Osteoblast (primary cell): ENCODE data around the gene TMEM62. TPM values are rescaled to one million over a fixed set of nuclear protein-coding genes. Genes with fewer than 3 reads are reported as not detected.

ENCODE experiments used
- DNase-seq: peaks from one replicate; pipeline ENCODE4 v3.0.0; 2011; ENCODE audit warnings: low spot score, mixed read lengths; ENCODE audit not compliant: insufficient read length; ENCODE audit errors: missing footprints
- H2AFZ ChIP-seq: 2 replicates; pipeline ENCODE4 v1.6.0; 2011; ENCODE audit warnings: mild to moderate bottlenecking, low read length
- H3K27ac ChIP-seq: 2 replicates; pipeline ENCODE4 v1.5.1; 2011; ENCODE audit warnings: mild to moderate bottlenecking, low read depth, low read length, moderate library complexity
- H3K27me3 ChIP-seq: 2 replicates; pipeline ENCODE4 v1.6.0; 2012; ENCODE audit warnings: mild to moderate bottlenecking, control low read depth, inconsistent platforms, low read length, moderate library complexity; ENCODE audit not compliant: insufficient read depth
- H3K36me3 ChIP-seq: 2 replicates; pipeline ENCODE4 v1.5.1; 2011; ENCODE audit warnings: mild to moderate bottlenecking, low read length, control low read depth, moderate library complexity; ENCODE audit not compliant: insufficient read depth
- H3K4me1 ChIP-seq: 2 replicates; pipeline ENCODE4 v1.5.1; 2011; ENCODE audit warnings: mild to moderate bottlenecking, low read length, control low read depth, moderate library complexity; ENCODE audit not compliant: insufficient read depth
- H3K4me2 ChIP-seq: 2 replicates; pipeline ENCODE4 v1.6.0; 2011; ENCODE audit warnings: mild to moderate bottlenecking, low read length; ENCODE audit not compliant: insufficient read depth
- H3K4me3 ChIP-seq: fragments of 200-600 bp; sonication (generic); 3 replicates; pipeline ENCODE4 v1.5.1; 2012; ENCODE audit warnings: mild to moderate bottlenecking, low read length, inconsistent platforms; ENCODE audit not compliant: insufficient read depth
- H3K79me2 ChIP-seq: 2 replicates; pipeline ENCODE4 v1.6.0; 2012; ENCODE audit warnings: mild to moderate bottlenecking, low read length, control low read depth, inconsistent platforms; ENCODE audit not compliant: insufficient read depth
- H3K9me3 ChIP-seq: 2 replicates; pipeline ENCODE4 v1.5.1; 2011; ENCODE audit warnings: low read depth, low read length, control low read depth
- H4K20me1 ChIP-seq: 2 replicates; pipeline ENCODE4 v1.6.0; 2012; ENCODE audit warnings: mild to moderate bottlenecking, low read length, control low read depth; ENCODE audit not compliant: insufficient read depth
- CTCF ChIP-seq: IDR thresholded peaks from 2 replicates; pipeline ENCODE4 v1.5.1; 2011; ENCODE audit warnings: mild to moderate bottlenecking, low read depth, low read length, moderate library complexity; ENCODE audit errors: extremely low read depth
- total RNA-seq: library from RNA; depleted of rRNA; stranded (reverse); fragments of >200 nt; gene quantifications from 2 replicates; pipeline ENCODE4 v1.2.3, GENCODE V29; 2012

TMEM62 gene
- total RNA-seq, 1 donor, result 17.7 TPM

GRCh38 chr15:43198992-43199391 is 65.6 kb downstream of the TMEM62 start:
- no peaks in the 10 kb centered on the region for H3K79me2 ChIP-seq
- no peak overlapping the region for H3K4me3 ChIP-seq
- peaks cover 7% of the 10 kb centered on the region for H3K36me3 ChIP-seq
- DNase-seq, result no peak
- H3K4me1 ChIP-seq, result peaks cover 9% of the 10 kb centered on the region
- H4K20me1 ChIP-seq, result no peaks in the 10 kb centered on the region
- peaks cover 4% of the 10 kb centered on the region for H3K27me3 ChIP-seq
- TF ChIP-seq CTCF, result no peak
- H3K27ac ChIP-seq, result no peak overlapping the region
- H3K4me2 ChIP-seq, result no peak overlapping the region
- no peaks in the 10 kb centered on the region for H3K9me3 ChIP-seq
- no peak overlapping the region for H2AFZ ChIP-seq

GRCh38 chr15:43199945-43200488 is 66.6 kb downstream of the TMEM62 start:
- H3K27me3 ChIP-seq, result peaks cover 4% of the 10 kb centered on the region
- DNase-seq, result no peak
- no peak for TF ChIP-seq CTCF
- H3K4me2 ChIP-seq, result no peak overlapping the region
- H3K4me3 ChIP-seq, result no peak overlapping the region
- H3K4me1 ChIP-seq, result peaks cover 7% of the 10 kb centered on the region
- H3K27ac ChIP-seq, result no peak overlapping the region
- H2AFZ ChIP-seq, result no peak overlapping the region
- no peaks in the 10 kb centered on the region for H3K79me2 ChIP-seq
- peaks cover 3% of the 10 kb centered on the region for H3K36me3 ChIP-seq
- H3K9me3 ChIP-seq, result no peaks in the 10 kb centered on the region
- H4K20me1 ChIP-seq, result no peaks in the 10 kb centered on the region

GRCh38 chr15:43204016-43204901 is 70.9 kb downstream of the TMEM62 start:
- Histone ChIP-seq H3K36me3 (no peaks in the 10 kb centered on the region), H3K4me3 (no peak overlapping the region), H3K4me1 (peaks cover 6% of the 10 kb centered on the region), H2AFZ (no peak overlapping the region), H3K27me3 (peaks cover 26% of the 10 kb centered on the region), H4K20me1 (no peaks in the 10 kb centered on the region), H3K4me2 (no peak overlapping the region), H3K79me2 (no peaks in the 10 kb centered on the region), H3K27ac (no peak overlapping the region), H3K9me3 (no peaks in the 10 kb centered on the region)
- TF ChIP-seq CTCF, result peak; percentile 84
- DNase-seq, result peak; percentile 89

- peaks cover 39% of the 10 kb centered on the region for H3K27me3 ChIP-seq
Observed at GRCh38 chr15:43206054-43206453, 72.7 kb downstream of the TMEM62 start.

More at GRCh38 chr15:43206054-43206453, 72.7 kb downstream of the TMEM62 start:
- no peak overlapping the region for H3K4me2 ChIP-seq
- H4K20me1 ChIP-seq, result no peaks in the 10 kb centered on the region
- TF ChIP-seq CTCF, result no peak
- DNase-seq, result no peak
- H3K4me3 ChIP-seq, result no peak overlapping the region
- H3K36me3 ChIP-seq, result no peaks in the 10 kb centered on the region
- H3K4me1 ChIP-seq, result peaks cover 6% of the 10 kb centered on the region
- H3K79me2 ChIP-seq, result no peaks in the 10 kb centered on the region
- no peak overlapping the region for H3K27ac ChIP-seq
- no peaks in the 10 kb centered on the region for H3K9me3 ChIP-seq
- no peak overlapping the region for H2AFZ ChIP-seq
